Inflammatory macrophage (primary cell): ENCODE data around the gene GALNT17.

Experiments used
- DNase-seq, 2 donors: peaks; one replicate each; pipeline ENCODE4 v3.0.0-alpha.2; 2020 to 2022

Gene GALNT17

DNA sequence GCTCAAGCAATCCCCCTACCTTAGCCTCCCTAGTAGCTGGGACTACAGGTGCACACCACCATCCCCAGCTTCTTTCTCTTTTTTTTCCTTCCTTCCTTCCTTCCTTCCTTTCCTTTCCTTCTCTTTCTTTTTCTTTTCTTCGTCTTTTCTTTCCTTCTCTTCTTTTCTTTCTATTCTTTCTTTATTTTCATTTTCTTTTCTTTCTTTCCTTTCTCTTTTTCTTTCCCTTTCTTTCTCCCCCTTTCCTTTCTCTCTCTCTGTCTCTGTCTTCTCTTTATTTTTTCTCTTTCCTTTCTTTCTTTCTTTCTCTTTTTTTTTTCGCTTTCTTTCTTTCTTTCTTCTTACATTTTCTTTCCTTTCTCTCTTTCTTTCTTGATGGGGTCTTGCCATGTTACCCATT, 621.3 kb downstream of the GALNT17 start:
- no peak for DNase-seq

- no peak for DNase-seq
Observed at GRCh38 chr7:71753956-71754664, 622.2 kb downstream of the GALNT17 start.

GRCh38 chr7:71754828-71755227, 622.9 kb downstream of the GALNT17 start:
- no peak for DNase-seq

DNA sequence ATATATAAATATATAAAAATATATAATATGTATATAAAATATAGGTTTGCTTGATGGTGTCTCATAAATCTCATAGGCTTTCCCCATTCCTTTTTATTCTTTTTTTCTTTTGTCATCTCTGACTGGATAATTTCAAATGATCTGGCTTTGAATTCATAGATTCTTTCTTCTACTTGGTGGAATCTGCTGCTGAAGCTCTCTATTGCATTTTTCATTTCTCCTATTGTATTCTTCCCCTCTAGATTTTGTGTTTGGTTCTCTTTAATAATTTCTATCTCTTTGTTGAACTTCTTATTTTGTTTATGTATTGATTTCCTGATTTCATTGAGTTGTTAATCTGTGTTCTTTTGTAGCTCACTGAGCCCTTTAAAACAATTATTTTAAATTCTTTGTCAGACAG, 629.4 kb downstream of the GALNT17 start:
- no peak for DNase-seq
